ENCODE results near the gene PCDHGB2.

DNA sequence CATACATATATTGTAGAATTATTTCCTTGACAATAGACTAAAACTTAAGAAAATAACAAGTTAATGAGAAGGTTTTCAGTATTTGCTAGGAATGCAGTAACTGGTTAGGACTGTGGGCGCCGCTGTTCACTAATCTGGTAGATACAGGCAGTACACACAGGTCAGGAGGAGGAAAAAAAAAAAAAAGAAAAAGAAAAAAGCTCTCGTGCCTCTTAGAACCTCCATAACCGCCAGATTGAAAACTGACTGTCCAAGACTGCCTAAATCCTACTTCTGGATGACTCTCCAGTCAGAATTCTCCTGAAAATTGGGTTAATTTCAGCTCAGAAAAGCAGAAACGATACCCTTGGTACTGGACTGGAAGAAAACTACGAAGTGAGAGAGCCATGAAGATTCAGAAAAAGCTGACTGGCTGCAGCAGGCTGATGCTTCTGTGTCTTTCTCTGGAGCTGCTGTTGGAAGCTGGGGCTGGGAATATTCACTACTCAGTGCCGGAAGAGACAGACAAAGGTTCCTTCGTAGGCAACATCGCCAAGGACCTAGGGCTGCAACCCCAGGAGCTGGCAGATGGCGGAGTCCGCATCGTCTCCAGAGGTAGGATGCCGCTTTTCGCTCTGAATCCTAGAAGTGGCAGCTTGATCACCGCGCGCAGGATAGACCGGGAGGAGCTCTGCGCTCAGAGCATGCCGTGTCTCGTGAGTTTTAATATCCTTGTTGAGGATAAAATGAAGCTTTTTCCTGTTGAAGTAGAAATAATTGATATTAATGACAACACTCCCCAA, 29.3 kb upstream of the PCDHGB2 start, which contains the start of gene PCDHGA1:
- TF ChIP-seq, protein P1, sequence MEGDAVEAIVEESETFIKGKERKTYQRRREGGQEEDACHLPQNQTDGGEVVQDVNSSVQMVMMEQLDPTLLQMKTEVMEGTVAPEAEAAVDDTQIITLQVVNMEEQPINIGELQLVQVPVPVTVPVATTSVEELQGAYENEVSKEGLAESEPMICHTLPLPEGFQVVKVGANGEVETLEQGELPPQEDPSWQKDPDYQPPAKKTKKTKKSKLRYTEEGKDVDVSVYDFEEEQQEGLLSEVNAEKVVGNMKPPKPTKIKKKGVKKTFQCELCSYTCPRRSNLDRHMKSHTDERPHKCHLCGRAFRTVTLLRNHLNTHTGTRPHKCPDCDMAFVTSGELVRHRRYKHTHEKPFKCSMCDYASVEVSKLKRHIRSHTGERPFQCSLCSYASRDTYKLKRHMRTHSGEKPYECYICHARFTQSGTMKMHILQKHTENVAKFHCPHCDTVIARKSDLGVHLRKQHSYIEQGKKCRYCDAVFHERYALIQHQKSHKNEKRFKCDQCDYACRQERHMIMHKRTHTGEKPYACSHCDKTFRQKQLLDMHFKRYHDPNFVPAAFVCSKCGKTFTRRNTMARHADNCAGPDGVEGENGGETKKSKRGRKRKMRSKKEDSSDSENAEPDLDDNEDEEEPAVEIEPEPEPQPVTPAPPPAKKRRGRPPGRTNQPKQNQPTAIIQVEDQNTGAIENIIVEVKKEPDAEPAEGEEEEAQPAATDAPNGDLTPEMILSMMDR (IDR thresholded peaks at IDR 0.05; ENCODE audit: low read depth, low read length, poor library complexity, severe bottlenecking): peak; percentile 58
- TF ChIP-seq EZH2phosphoT487 (IDR thresholded peaks at IDR 0.05; ENCODE audit: borderline replicate concordance, low read length): no peak

All from DOHH2 (cell line).